OCI-LY7 (cell line): ENCODE results near the gene AKR1B15. TPM values are rescaled to one million over a fixed set of nuclear protein-coding genes. Genes with fewer than 3 reads are reported as not detected.

Experiments
- BruUV-seq: library from RNA; stranded (reverse); fragments of 400-500 nt; replicated peaks from 2 replicates; lab custom pipeline; 2021; lab: Mats Ljungman, UMichigan
- CTCF ChIA-PET: fragments of 300-600 bp; sonication (Branson Sonifier 250); formaldehyde crosslinking; loops from one replicate; lab custom pipeline; 2022; ENCODE audit warnings: antibody characterized with exemption; ENCODE audit not compliant: unreplicated experiment; lab: Charles Lee
- POLR2A ChIA-PET: fragments of 300-600 bp; sonication (Branson Sonifier 250); formaldehyde crosslinking; loops from one replicate; lab custom pipeline; 2022; ENCODE audit warnings: antibody characterized with exemption; lab: Charles Lee
- DNase-seq: peaks from one replicate; pipeline ENCODE4 v3.0.0-alpha.2; 2015; ENCODE audit warnings: low spot score
- H2AFZ ChIP-seq: fragments of 200-600 bp; sonication (generic), shearing (Covaris generic); 2 replicates; pipeline ENCODE4 v1.6.1; 2014; ENCODE audit warnings: mild to moderate bottlenecking, antibody characterized with exemption, low read length, moderate library complexity
- H3K27ac ChIP-seq: fragments of 200-600 bp; sonication (generic); 2 replicates; pipeline ENCODE4 v1.5.1; 2014; ENCODE audit warnings: mixed run types, low read depth, mild to moderate bottlenecking, moderate library complexity, low read length, inconsistent platforms; ENCODE audit not compliant: poor library complexity, severe bottlenecking
- H3K36me3 ChIP-seq: fragments of 200-600 bp; sonication (generic); 2 replicates; pipeline ENCODE4 v1.6.1; 2014; ENCODE audit warnings: mild to moderate bottlenecking, antibody characterized with exemption, low read length, moderate library complexity, mixed read lengths; ENCODE audit not compliant: insufficient read depth
- H3K4me1 ChIP-seq: fragments of 200-600 bp; sonication (generic); 2 replicates; pipeline ENCODE4 v1.5.1; 2014; ENCODE audit warnings: mild to moderate bottlenecking, low read length; ENCODE audit not compliant: insufficient read depth, poor library complexity, severe bottlenecking
- H3K4me2 ChIP-seq: fragments of 200-600 bp; sonication (generic); 2 replicates; pipeline ENCODE4 v1.6.1; 2014; ENCODE audit warnings: mild to moderate bottlenecking, low read length
- H3K4me3 ChIP-seq: fragments of 200-600 bp; sonication (generic); 2 replicates; pipeline ENCODE4 v1.5.1; 2014; ENCODE audit warnings: mild to moderate bottlenecking, low read depth, low read length; ENCODE audit not compliant: poor library complexity, severe bottlenecking
- H3K79me2 ChIP-seq: fragments of 200-600 bp; sonication (generic); 2 replicates; pipeline ENCODE4 v1.6.1; 2016; ENCODE audit warnings: low read depth, mild to moderate bottlenecking, low read length, moderate library complexity, mixed read lengths; ENCODE audit not compliant: insufficient read depth
- H3K9me2 ChIP-seq: fragments of 200-600 bp; sonication (generic); 2 replicates; pipeline ENCODE4 v1.6.1; 2016; ENCODE audit warnings: mild to moderate bottlenecking, low read length, mixed read lengths; ENCODE audit not compliant: insufficient read depth
- H3K9me3 ChIP-seq: fragments of 200-600 bp; sonication (generic); 2 replicates; pipeline ENCODE4 v1.6.1; 2014; ENCODE audit warnings: mild to moderate bottlenecking, mixed run types, low read length, mixed read lengths
- H4K20me1 ChIP-seq: fragments of 200-600 bp; sonication (generic); 2 replicates; pipeline ENCODE4 v1.6.1; 2014; ENCODE audit warnings: mild to moderate bottlenecking, antibody characterized with exemption, low read length, moderate library complexity, mixed read lengths; ENCODE audit not compliant: insufficient read depth
- CTCF ChIP-seq: fragments of 200-600 bp; sonication (generic); conservative IDR thresholded peaks from 2 replicates; pipeline ENCODE4 v1.5.1; 2014; ENCODE audit warnings: mild to moderate bottlenecking, antibody characterized with exemption, low read length, moderate library complexity, mixed read lengths
- EZH2phosphoT487 ChIP-seq: fragments of 200-600 bp; sonication (generic); IDR thresholded peaks from 2 replicates; pipeline ENCODE4 v1.6.1; 2018; ENCODE audit warnings: low read depth, borderline replicate concordance, mild to moderate bottlenecking, mixed run types, antibody characterized with exemption, low read length, moderate library complexity, mixed read lengths
- intact Hi-C: fragments of 100-400 bp; cut with micrococcal nuclease; formaldehyde crosslinking; loops from one replicate; pipeline ENCODE4 v1.10.0; 2022; ENCODE audit not compliant: unreplicated experiment
- total RNA-seq, 2 experiments: library from RNA; depleted of rRNA in 1 of 2; stranded (reverse); fragments of >200 nt in 1 of 2; shearing (Covaris generic) in 1 of 2; gene quantifications; 2 replicates each; pipeline ENCODE4 v1.2.3, GENCODE V29; 2014 to 2022

The AKR1B15 gene
- total RNA-seq, 2 experiments from 2014 or later = not detected

- H4K20me1 ChIP-seq = no peaks in the 10 kb centered on the region
- no TSS peak for BruUV-seq
- H3K4me1 ChIP-seq = no peaks in the 10 kb centered on the region
- H3K4me2 ChIP-seq = no peak overlapping the region
- no peaks in the 10 kb centered on the region for H3K36me3 ChIP-seq
- POLR2A ChIA-PET = interaction anchor here (0.6 to 1.3 kb wide), 3 partner anchors 12 to 986 kb away, joined by 3 read pairs; no protein-coding TSS in a partner anchor
- CTCF ChIA-PET = no interaction called here
- no peak for DNase-seq
- intact Hi-C loops = no loop called here
- no peaks in the 10 kb centered on the region for H3K9me2 ChIP-seq
- H2AFZ ChIP-seq = no peak overlapping the region
- no peak for TF ChIP-seq CTCF
- TF ChIP-seq EZH2phosphoT487 = no peak
- no peak overlapping the region for H3K4me3 ChIP-seq
- H3K27ac ChIP-seq = no peak overlapping the region
- H3K9me3 ChIP-seq = no peaks in the 10 kb centered on the region
- H3K79me2 ChIP-seq = no peaks in the 10 kb centered on the region
These were observed 70.9 kb downstream of the AKR1B15 start for GRCh38 chr7:134619627-134620331.

GRCh38 chr7:134622303-134622995 is 73.5 kb downstream of the AKR1B15 start:
- no peaks in the 10 kb centered on the region for H4K20me1 ChIP-seq
- POLR2A ChIA-PET = interaction anchor here (1.1 kb wide), 1 partner anchor 145 kb away, joined by 3 read pairs; no protein-coding TSS in a partner anchor
- H3K9me2 ChIP-seq = no peaks in the 10 kb centered on the region
- no peak for TF ChIP-seq CTCF
- TF ChIP-seq EZH2phosphoT487 = no peak
- no TSS peak for BruUV-seq
- no peaks in the 10 kb centered on the region for H3K9me3 ChIP-seq
- CTCF ChIA-PET = no interaction called here
- no peaks in the 10 kb centered on the region for H3K4me1 ChIP-seq
- H3K36me3 ChIP-seq = no peaks in the 10 kb centered on the region
- no peak overlapping the region for H3K27ac ChIP-seq
- no peaks in the 10 kb centered on the region for H3K79me2 ChIP-seq
- no peak overlapping the region for H3K4me3 ChIP-seq
- H2AFZ ChIP-seq = no peak overlapping the region
- H3K4me2 ChIP-seq = no peak overlapping the region
- intact Hi-C loops = no loop called here
- no peak for DNase-seq
